ENCODE results near the gene TRABD2B. TPM values are rescaled to one million over a fixed set of nuclear protein-coding genes. Genes with fewer than 3 reads are reported as not detected.
A peak's percentile ranks its signal among the peaks of the same experiment; 100 is the strongest.

Gene TRABD2B
- total and polyA plus RNA-seq, 2 donors from 2014 or later: 19.8 to 62.0 TPM

- no peaks in the 10 kb centered on the region for H3K27me3 ChIP-seq (ENCODE audit: control insufficient read depth, insufficient read depth, low read length)
- TF ChIP-seq CTCF (IDR thresholded peaks at IDR 0.05; ENCODE audit: borderline replicate concordance, extremely low read depth, insufficient read depth): no peak
- H3K4me3 ChIP-seq (ENCODE audit: low read length in 3 of 3): no peak overlapping the region
- H3K4me1 ChIP-seq (ENCODE audit: control insufficient read depth in 2 of 3, insufficient read depth in 2 of 3, low read depth in 1 of 3, low read length in 3 of 3): peaks cover 0 to 5% (median 0%) of the 10 kb centered on the region in 3 donors
- intact Hi-C loops (cut with DNase I): no loop called here
- no peak overlapping the region for H3K27ac ChIP-seq (ENCODE audit: low read depth in 2 of 2, low read length in 2 of 2)
- peak in 2 of 5 donors; percentile 43 to 68 for DNase-seq
- H3K36me3 ChIP-seq (ENCODE audit: control insufficient read depth in 2 of 3, insufficient read depth in 3 of 3, low read length in 3 of 3): no peaks in the 10 kb centered on the region
- H3K9ac ChIP-seq (ENCODE audit: low read length in 3 of 3): no peak overlapping the region
- no peak for FAIRE-seq
- H3K9me3 ChIP-seq (ENCODE audit: control insufficient read depth in 2 of 3, insufficient read depth in 1 of 3, low read length in 3 of 3): no peaks in the 10 kb centered on the region
Measured at GRCh38 chr1:48040154-48040553, 43.0 kb upstream of the TRABD2B start.

GRCh38 chr1:48039088-48040054 is 42.2 kb upstream of the TRABD2B start:
- Histone ChIP-seq H3K27me3 (ENCODE audit: control insufficient read depth, insufficient read depth, low read length) (no peaks in the 10 kb centered on the region), H3K9ac (ENCODE audit: low read length in 3 of 3) (no peak overlapping the region), H3K27ac (ENCODE audit: low read depth in 2 of 2, low read length in 2 of 2) (no peak overlapping the region), H3K9me3 (ENCODE audit: control insufficient read depth in 2 of 3, insufficient read depth in 1 of 3, low read length in 3 of 3) (no peaks in the 10 kb centered on the region), H3K36me3 (ENCODE audit: control insufficient read depth in 2 of 3, insufficient read depth in 3 of 3, low read length in 3 of 3) (no peaks in the 10 kb centered on the region), H3K4me1 (ENCODE audit: control insufficient read depth in 2 of 3, insufficient read depth in 2 of 3, low read depth in 1 of 3, low read length in 3 of 3) (peaks cover 0 to 5% (median 0%) of the 10 kb centered on the region in 3 donors), H3K4me3 (ENCODE audit: low read length in 3 of 3) (no peak overlapping the region)
- intact Hi-C loops (cut with DNase I): no loop called here
- DNase-seq (peak in 4 of 5 donors; percentile 82 to 90 (median 88)), FAIRE-seq (no peak)
- no peak for TF ChIP-seq CTCF (IDR thresholded peaks at IDR 0.05; ENCODE audit: borderline replicate concordance, extremely low read depth, insufficient read depth)

- FAIRE-seq: no peak
- H3K9me3 ChIP-seq (ENCODE audit: control insufficient read depth in 2 of 3, insufficient read depth in 1 of 3, low read length in 3 of 3): no peaks in the 10 kb centered on the region
- no peak overlapping the region for H3K4me3 ChIP-seq (ENCODE audit: low read length in 3 of 3)
- H3K27ac ChIP-seq (ENCODE audit: low read depth in 2 of 2, low read length in 2 of 2): no peak overlapping the region
- peak in 3 of 5 donors; percentile 47 to 70 (median 65) for DNase-seq
- peaks cover 0 to 5% (median 0%) of the 10 kb centered on the region in 3 donors for H3K4me1 ChIP-seq (ENCODE audit: control insufficient read depth in 2 of 3, insufficient read depth in 2 of 3, low read depth in 1 of 3, low read length in 3 of 3)
- intact Hi-C loops (cut with DNase I): no loop called here
- no peaks in the 10 kb centered on the region for H3K27me3 ChIP-seq (ENCODE audit: control insufficient read depth, insufficient read depth, low read length)
- H3K36me3 ChIP-seq (ENCODE audit: control insufficient read depth in 2 of 3, insufficient read depth in 3 of 3, low read length in 3 of 3): no peaks in the 10 kb centered on the region
- TF ChIP-seq CTCF (IDR thresholded peaks at IDR 0.05; ENCODE audit: borderline replicate concordance, extremely low read depth, insufficient read depth): no peak
- no peak overlapping the region for H3K9ac ChIP-seq (ENCODE audit: low read length in 3 of 3)
Measured at GRCh38 chr1:48038270-48038767, 41.1 kb upstream of the TRABD2B start.

All from kidney (tissue), 14 donors.